ENCODE measurements around the gene CDS2. TPM values are rescaled to one million over a fixed set of nuclear protein-coding genes. Genes with fewer than 3 reads are reported as not detected.

The CDS2 gene
- total RNA-seq, 1 experiment from 2014 or later: 37.5 TPM

GRCh38 chr20:5092765-5093339 lies 34.0 kb upstream of the CDS2 start:
- no peak for DNase-seq (ENCODE audit: low read depth, low spot score)
- intact Hi-C loops (cut with micrococcal nuclease): no loop called here
- TF ChIP-seq POLR2A (IDR thresholded peaks at IDR 0.05; ENCODE audit: borderline replicate concordance, extremely low read depth, insufficient read depth, insufficient read length) (no peak), YY1 (IDR thresholded peaks at IDR 0.05; ENCODE audit: extremely low read depth, insufficient replicate concordance, low read depth, low read length) (no peak), SRF (IDR thresholded peaks at IDR 0.05; ENCODE audit: low read depth) (no peak), ZFX (IDR thresholded peaks at IDR 0.05) (no peak), REST (IDR thresholded peaks at IDR 0.05; ENCODE audit: low read depth) (no peak), ELF1 (IDR thresholded peaks at IDR 0.05; ENCODE audit: borderline replicate concordance, low read depth) (no peak), EGR1 (IDR thresholded peaks at IDR 0.05; ENCODE audit: low read depth) (no peak), RAD21 (IDR thresholded peaks at IDR 0.05; ENCODE audit: low read depth) (no peak), ZBTB33 (IDR thresholded peaks at IDR 0.05; ENCODE audit: extremely low read depth, insufficient replicate concordance, low read length) (no peak), CEBPB (IDR thresholded peaks at IDR 0.05; ENCODE audit: low read depth) (no peak), EZH2 (IDR thresholded peaks at IDR 0.05) (no peak), SP1 (IDR thresholded peaks at IDR 0.05; ENCODE audit: low read depth) (no peak), TCF7L2 (IDR thresholded peaks at IDR 0.05; ENCODE audit: borderline replicate concordance, extremely low read depth, insufficient read depth, insufficient read length) (no peak), SIN3A (IDR thresholded peaks at IDR 0.05; ENCODE audit: low read depth) (no peak), CTCF (IDR thresholded peaks at IDR 0.05 in 2 of 3, conservative IDR thresholded peaks at IDR 0.05 in 1 of 3; ENCODE audit: borderline replicate concordance in 1 of 3, insufficient read depth in 1 of 3, low read depth in 2 of 3, low read length in 2 of 3) (no peak), POLR2AphosphoS5 (IDR thresholded peaks at IDR 0.05; ENCODE audit: low read depth, low read length) (no peak), JUND (IDR thresholded peaks at IDR 0.05) (no peak), ZNF274 (IDR thresholded peaks at IDR 0.05; ENCODE audit: low read depth, low read length) (no peak), MAX (IDR thresholded peaks at IDR 0.05) (no peak)
- Histone ChIP-seq H3K9me2 (ENCODE audit: insufficient read depth) (no peaks in the 10 kb centered on the region), H4K20me1 (ENCODE audit: insufficient read depth) (no peaks in the 10 kb centered on the region), H3K4me3 (replicated peaks in 1 of 2; ENCODE audit: low read depth in 1 of 2, low read length in 2 of 2) (no peak overlapping the region), H3K27ac (ENCODE audit: low read depth, low read length) (no peak overlapping the region), H3K9me3 (ENCODE audit: control insufficient read depth in 1 of 2, insufficient read depth in 1 of 2, low read depth in 1 of 2, low read length in 2 of 2) (no peaks in the 10 kb centered on the region), H3K9ac (ENCODE audit: low read length) (no peak overlapping the region), H2AFZ (ENCODE audit: low read depth, low read length, poor library complexity, severe bottlenecking) (no peak overlapping the region), H3K27me3 (ENCODE audit: insufficient read depth, low read length) (no peaks in the 10 kb centered on the region), H3K4me1 (ENCODE audit: control insufficient read depth in 1 of 2, insufficient read depth in 2 of 2, low read length in 2 of 2) (no peaks in the 10 kb centered on the region), H3K4me2 (ENCODE audit: low read length) (no peak overlapping the region), H3K79me2 (ENCODE audit: insufficient read depth, low read length) (no peaks in the 10 kb centered on the region), H3K36me3 (ENCODE audit: control insufficient read depth in 1 of 2, insufficient read depth in 2 of 2, low read length in 2 of 2) (peaks cover 0 to 5% of the 10 kb centered on the region in 2 experiments; a peak in 1 of 4 replicates)
- ChIA-PET CTCF (no interaction called here), RAD21 (ENCODE audit: low non-redundant PET in 1 of 2, low total read pairs in 2 of 2, uncharacterized antibody in 2 of 2, unreplicated experiment in 2 of 2) (no interaction called here), POLR2A (no interaction called here)
- ATAC-seq: no peak
- no TSS peak for BruUV-seq (replicated peaks)
